HEK293 (cell line): ENCODE measurements around the gene PRPF6.

Experiments
- GLIS1 ChIP-seq: fragments of 450-650 bp; formaldehyde crosslinking; IDR thresholded peaks from 2 replicates; pipeline ENCODE4 v1.5.1; 2016; ENCODE audit warnings: missing biosample characterization, missing genetic modification characterization
- GLIS2 ChIP-seq: fragments of 450-650 bp; formaldehyde crosslinking; IDR thresholded peaks from 2 replicates; pipeline ENCODE4 v1.5.1; 2016; ENCODE audit warnings: missing biosample characterization, missing genetic modification characterization
- HOXA7 ChIP-seq: sonication (generic); formaldehyde crosslinking; IDR thresholded peaks from 2 replicates; pipeline ENCODE4 v1.8.1; 2022; ENCODE audit warnings: missing genetic modification reagents, borderline replicate concordance
- KLF1 ChIP-seq: fragments of 450-650 bp; formaldehyde crosslinking; IDR thresholded peaks from 2 replicates; pipeline ENCODE4 v1.5.1; 2016; ENCODE audit warnings: missing biosample characterization, missing genetic modification characterization
- KLF7 ChIP-seq: fragments of 450-650 bp; formaldehyde crosslinking; IDR thresholded peaks from 2 replicates; pipeline ENCODE4 v1.5.1; 2016; ENCODE audit warnings: missing biosample characterization, missing genetic modification characterization, borderline replicate concordance
- OVOL3 ChIP-seq: fragments of 450-650 bp; formaldehyde crosslinking; IDR thresholded peaks from 2 replicates; pipeline ENCODE4 v1.5.1; 2016; ENCODE audit warnings: missing biosample characterization, missing genetic modification characterization
- SCRT2 ChIP-seq: fragments of 450-650 bp; formaldehyde crosslinking; IDR thresholded peaks from 2 replicates; pipeline ENCODE4 v1.5.1; 2016; ENCODE audit warnings: missing biosample characterization, missing genetic modification characterization
- SP2 ChIP-seq: fragments of 450-650 bp; formaldehyde crosslinking; IDR thresholded peaks from 2 replicates; pipeline ENCODE4 v1.5.1; 2016; ENCODE audit warnings: missing biosample characterization, missing genetic modification characterization
- WT1 ChIP-seq: fragments of 450-650 bp; formaldehyde crosslinking; IDR thresholded peaks from 2 replicates; pipeline ENCODE4 v1.5.1; 2016; ENCODE audit warnings: missing biosample characterization, missing genetic modification characterization
- ZBTB20 ChIP-seq: fragments of 450-650 bp; formaldehyde crosslinking; IDR thresholded peaks from 2 replicates; pipeline ENCODE4 v1.5.1; 2016; ENCODE audit warnings: missing biosample characterization, missing genetic modification characterization
- ZBTB8A ChIP-seq: fragments of 450-650 bp; formaldehyde crosslinking; IDR thresholded peaks from 2 replicates; pipeline ENCODE4 v1.5.1; 2016; ENCODE audit warnings: missing biosample characterization, missing genetic modification characterization
- ZNF132 ChIP-seq: fragments of 450-650 bp; formaldehyde crosslinking; IDR thresholded peaks from 2 replicates; pipeline ENCODE4 v1.5.1; 2017; ENCODE audit warnings: missing biosample characterization, missing genetic modification characterization, borderline replicate concordance
- ZNF148 ChIP-seq: fragments of 450-650 bp; formaldehyde crosslinking; IDR thresholded peaks from 2 replicates; pipeline ENCODE4 v1.5.0; 2017; ENCODE audit warnings: missing biosample characterization, missing genetic modification characterization, borderline replicate concordance
- ZNF248 ChIP-seq: fragments of 450-650 bp; formaldehyde crosslinking; IDR thresholded peaks from 2 replicates; pipeline ENCODE4 v1.5.1; 2017; ENCODE audit warnings: missing biosample characterization, missing genetic modification characterization
- ZNF341 ChIP-seq: fragments of 450-650 bp; formaldehyde crosslinking; IDR thresholded peaks from 2 replicates; pipeline ENCODE4; 2016; ENCODE audit warnings: low read depth, missing biosample characterization, missing genetic modification characterization
- ZNF362 ChIP-seq: fragments of 450-650 bp; formaldehyde crosslinking; IDR thresholded peaks from 2 replicates; pipeline ENCODE4 v1.5.1; 2016; ENCODE audit warnings: missing biosample characterization, missing genetic modification characterization
- ZNF391 ChIP-seq: fragments of 450-650 bp; formaldehyde crosslinking; IDR thresholded peaks from 2 replicates; pipeline ENCODE4 v1.5.1; 2016; ENCODE audit warnings: low read depth, missing biosample characterization, missing genetic modification characterization, borderline replicate concordance
- ZNF398 ChIP-seq: fragments of 450-650 bp; formaldehyde crosslinking; IDR thresholded peaks from 2 replicates; pipeline ENCODE4 v1.5.1; 2017; ENCODE audit warnings: missing biosample characterization, missing genetic modification characterization
- ZNF433 ChIP-seq: fragments of 450-650 bp; formaldehyde crosslinking; IDR thresholded peaks from 2 replicates; pipeline ENCODE4 v1.5.1; 2016; ENCODE audit warnings: missing biosample characterization, missing genetic modification characterization, low read depth
- ZNF529 ChIP-seq: fragments of 450-650 bp; formaldehyde crosslinking; IDR thresholded peaks from 2 replicates; pipeline ENCODE4 v1.5.1; 2017; ENCODE audit warnings: missing genetic modification characterization, missing biosample characterization; ENCODE audit not compliant: insufficient replicate concordance
- ZNF530 ChIP-seq: fragments of 450-650 bp; formaldehyde crosslinking; IDR thresholded peaks from 2 replicates; pipeline ENCODE4 v1.5.1; 2016; ENCODE audit warnings: low read depth, missing biosample characterization, missing genetic modification characterization
- ZNF571 ChIP-seq: fragments of 450-650 bp; formaldehyde crosslinking; IDR thresholded peaks from 2 replicates; pipeline ENCODE4 v1.5.0; 2017; ENCODE audit warnings: missing biosample characterization, missing genetic modification characterization
- ZNF626 ChIP-seq: fragments of 450-650 bp; sonication (Bioruptor Pico); formaldehyde crosslinking; IDR thresholded peaks from 2 replicates; pipeline ENCODE4 v1.5.1; 2018; ENCODE audit warnings: missing biosample characterization, missing genetic modification characterization, inconsistent platforms
- ZNF639 ChIP-seq: fragments of 450-650 bp; formaldehyde crosslinking; IDR thresholded peaks from 2 replicates; pipeline ENCODE4 v1.5.1; 2016; ENCODE audit warnings: missing biosample characterization, missing genetic modification characterization
- ZNF664 ChIP-seq: fragments of 450-650 bp; formaldehyde crosslinking; IDR thresholded peaks from 2 replicates; pipeline ENCODE4 v1.5.1; 2016; ENCODE audit warnings: missing biosample characterization, missing genetic modification characterization
- ZNF701 ChIP-seq: fragments of 450-650 bp; formaldehyde crosslinking; IDR thresholded peaks from 2 replicates; pipeline ENCODE4 v1.5.1; 2016; ENCODE audit warnings: missing biosample characterization, missing genetic modification characterization
- ZNF777 ChIP-seq: fragments of 450-650 bp; formaldehyde crosslinking; IDR thresholded peaks from 2 replicates; pipeline ENCODE4 v1.5.1; 2017; ENCODE audit warnings: missing biosample characterization, missing genetic modification characterization, borderline replicate concordance
- ZXDB ChIP-seq: fragments of 450-650 bp; formaldehyde crosslinking; IDR thresholded peaks from 2 replicates; pipeline ENCODE4 v1.5.1; 2016; ENCODE audit warnings: missing biosample characterization, missing genetic modification characterization
- TF ChIP-seq, protein P1 (sequence below): fragments of 450-650 bp; formaldehyde crosslinking; IDR thresholded peaks from 2 replicates; pipeline ENCODE4 v1.5.1; 2016; ENCODE audit warnings: missing biosample characterization, missing genetic modification characterization
- TF ChIP-seq, protein P2 (sequence below): fragments of 450-650 bp; formaldehyde crosslinking; IDR thresholded peaks from 2 replicates; pipeline ENCODE4 v1.5.1; 2017; ENCODE audit warnings: missing biosample characterization, missing genetic modification characterization

Gene PRPF6

DNA sequence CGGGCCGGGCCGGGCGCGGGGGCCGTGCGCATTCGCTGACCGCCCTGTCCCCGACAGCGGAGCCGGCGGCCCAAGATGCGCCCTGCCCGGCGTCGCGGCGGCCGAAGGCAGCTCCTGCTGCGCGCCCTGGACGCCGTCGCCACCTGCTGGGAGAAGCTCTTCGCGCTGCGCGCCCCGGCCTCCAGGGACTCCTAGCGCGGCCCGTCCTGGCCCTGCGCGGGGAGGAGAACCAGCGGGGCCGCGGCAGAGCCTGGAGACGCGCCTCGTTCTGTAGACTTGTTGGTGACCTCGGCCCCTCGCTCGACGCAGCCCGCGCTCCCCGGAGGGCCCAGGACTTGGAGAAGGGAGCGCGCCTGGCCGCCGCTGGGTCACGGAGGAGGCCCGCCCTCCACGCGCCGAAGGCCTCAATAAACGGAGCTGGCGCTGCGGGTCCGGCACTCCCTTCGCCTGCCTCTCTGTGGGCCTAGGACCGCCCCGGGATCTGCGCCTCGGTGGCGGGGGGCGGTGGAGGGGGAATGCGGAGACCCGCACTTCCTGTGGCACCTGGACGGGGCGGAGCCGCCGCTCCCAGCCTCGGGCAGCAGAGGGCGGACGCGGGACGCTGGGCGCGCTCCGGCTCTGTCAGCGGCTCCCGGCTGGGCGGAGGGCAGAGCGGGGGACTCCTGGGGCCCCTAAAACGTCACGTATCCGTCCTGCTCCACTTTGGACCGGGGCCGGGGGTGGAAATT is 57.8 kb downstream of the PRPF6 start (continued):
- TF ChIP-seq ZNF398 (peak; percentile 93), ZNF701 (tag by site-specific recombination) (no peak), ZNF341 (tag by site-specific recombination) (peak; percentile 65), ZNF639 (no peak), HOXA7 (no peak), ZNF362 (tag by site-specific recombination) (no peak), ZXDB (peak; percentile 69), ZBTB20 (peak; percentile 86), ZNF626 (no peak), ZNF132 (tag by site-specific recombination) (no peak), ZNF777 (peak; percentile 73), ZNF391 (tag by site-specific recombination) (0 out of 2 replicates have a peak, but pooled peaks have one; percentile 56), WT1 (tag by site-specific recombination) (peak; percentile 42; the same call in 1 of the 2 replicates), ZNF664 (tag by site-specific recombination) (no peak), SP2 (tag by site-specific recombination) (peak; percentile 89), ZNF248 (tag by site-specific recombination) (no peak), GLIS1 (tag by site-specific recombination) (peak; percentile 63), ZNF529 (no peak), ZNF530 (tag by site-specific recombination) (no peak), GLIS2 (peak; percentile 71), ZNF433 (tag by site-specific recombination) (no peak), OVOL3 (tag by site-specific recombination) (0 out of 2 replicates have a peak, but pooled peaks have one; percentile 14), ZNF148 (no peak), KLF7 (0 out of 2 replicates have a peak, but pooled peaks have one; percentile 44), ZBTB8A (peak; percentile 76), ZNF571 (tag by site-specific recombination) (no peak), KLF1 (tag by site-specific recombination) (peak; percentile 56; the same call in 1 of the 2 replicates), SCRT2 (peak; percentile 70)
- TF ChIP-seq, protein P1, sequence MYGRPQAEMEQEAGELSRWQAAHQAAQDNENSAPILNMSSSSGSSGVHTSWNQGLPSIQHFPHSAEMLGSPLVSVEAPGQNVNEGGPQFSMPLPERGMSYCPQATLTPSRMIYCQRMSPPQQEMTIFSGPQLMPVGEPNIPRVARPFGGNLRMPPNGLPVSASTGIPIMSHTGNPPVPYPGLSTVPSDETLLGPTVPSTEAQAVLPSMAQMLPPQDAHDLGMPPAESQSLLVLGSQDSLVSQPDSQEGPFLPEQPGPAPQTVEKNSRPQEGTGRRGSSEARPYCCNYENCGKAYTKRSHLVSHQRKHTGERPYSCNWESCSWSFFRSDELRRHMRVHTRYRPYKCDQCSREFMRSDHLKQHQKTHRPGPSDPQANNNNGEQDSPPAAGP: peak; percentile 81
- TF ChIP-seq, protein P2, sequence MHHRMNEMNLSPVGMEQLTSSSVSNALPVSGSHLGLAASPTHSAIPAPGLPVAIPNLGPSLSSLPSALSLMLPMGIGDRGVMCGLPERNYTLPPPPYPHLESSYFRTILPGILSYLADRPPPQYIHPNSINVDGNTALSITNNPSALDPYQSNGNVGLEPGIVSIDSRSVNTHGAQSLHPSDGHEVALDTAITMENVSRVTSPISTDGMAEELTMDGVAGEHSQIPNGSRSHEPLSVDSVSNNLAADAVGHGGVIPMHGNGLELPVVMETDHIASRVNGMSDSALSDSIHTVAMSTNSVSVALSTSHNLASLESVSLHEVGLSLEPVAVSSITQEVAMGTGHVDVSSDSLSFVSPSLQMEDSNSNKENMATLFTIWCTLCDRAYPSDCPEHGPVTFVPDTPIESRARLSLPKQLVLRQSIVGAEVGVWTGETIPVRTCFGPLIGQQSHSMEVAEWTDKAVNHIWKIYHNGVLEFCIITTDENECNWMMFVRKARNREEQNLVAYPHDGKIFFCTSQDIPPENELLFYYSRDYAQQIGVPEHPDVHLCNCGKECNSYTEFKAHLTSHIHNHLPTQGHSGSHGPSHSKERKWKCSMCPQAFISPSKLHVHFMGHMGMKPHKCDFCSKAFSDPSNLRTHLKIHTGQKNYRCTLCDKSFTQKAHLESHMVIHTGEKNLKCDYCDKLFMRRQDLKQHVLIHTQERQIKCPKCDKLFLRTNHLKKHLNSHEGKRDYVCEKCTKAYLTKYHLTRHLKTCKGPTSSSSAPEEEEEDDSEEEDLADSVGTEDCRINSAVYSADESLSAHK (tag by site-specific recombination): 0 out of 2 replicates have a peak, but pooled peaks have one; percentile 12
